ENCODE results near the gene MAP3K20. TPM values are rescaled to one million over a fixed set of nuclear protein-coding genes. Genes with fewer than 3 reads are reported as not detected.

The MAP3K20 gene
- polyA plus RNA-seq, 1 of the 3 experiments (the other 2 are of a cell fraction): 8.5 TPM

DNA sequence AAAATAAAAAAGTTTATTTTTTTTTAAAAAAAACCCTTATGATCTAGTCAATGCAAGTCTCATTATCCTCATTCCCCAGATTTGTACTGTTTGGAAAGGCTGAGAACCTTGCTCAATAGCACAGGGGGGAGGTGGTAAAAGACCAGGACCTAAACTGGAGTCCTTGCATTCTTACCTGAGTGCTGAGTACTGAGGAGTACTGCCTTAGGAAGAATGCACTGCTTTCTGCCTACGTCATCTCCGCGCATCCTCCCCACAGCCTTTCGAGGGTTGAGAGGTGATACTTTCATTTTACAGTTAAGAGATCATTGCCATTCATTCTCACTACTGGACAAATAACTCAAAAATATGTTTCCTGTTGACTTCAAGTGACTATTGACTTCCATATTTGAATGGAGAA lies 73.8 kb downstream of the MAP3K20 start:
- 100% methylated on average over 4 of the region's 4 CpGs for WGBS (ENCODE audit: low lambda C conversion rate)
- no peak overlapping the region for H2AFZ ChIP-seq (ENCODE audit: low read depth)
- H3K9ac ChIP-seq: no peak overlapping the region
- peaks cover 53% of the 10 kb centered on the region for H3K79me2 ChIP-seq (ENCODE audit: insufficient read depth)
- no peaks in the 10 kb centered on the region for H3K9me2 ChIP-seq
- no peak overlapping the region for H3K4me3 ChIP-seq (ENCODE audit: low read depth in 2 of 2, low read length in 1 of 2)
- DNase-seq: no peak
- H3K9me3 ChIP-seq: no peaks in the 10 kb centered on the region
- ChIA-PET POLR2A (no interaction called here), CTCF (no interaction called here)
- no peak overlapping the region for H3K27ac ChIP-seq (ENCODE audit: low read depth in 2 of 2, low read length in 1 of 2)
- TF ChIP-seq USF1 (IDR thresholded peaks at IDR 0.05; ENCODE audit: borderline replicate concordance, low read depth) (no peak), FOSL2 (IDR thresholded peaks at IDR 0.05; ENCODE audit: borderline replicate concordance, low read depth) (no peak), NFIC (IDR thresholded peaks at IDR 0.05; ENCODE audit: borderline replicate concordance) (no peak), REST (IDR thresholded peaks at IDR 0.05; ENCODE audit: low read depth, low read length) (no peak), MEF2A (IDR thresholded peaks at IDR 0.05; ENCODE audit: borderline replicate concordance, low read depth) (no peak), RFX5 (IDR thresholded peaks at IDR 0.05; ENCODE audit: low read length) (no peak), CTCF (IDR thresholded peaks at IDR 0.05) (no peak)
- H4K20me1 ChIP-seq (ENCODE audit: insufficient read depth): no peaks in the 10 kb centered on the region
- peaks cover 2 to 39% of the 10 kb centered on the region in 2 experiments for H3K4me1 ChIP-seq (ENCODE audit: control insufficient read depth in 1 of 2, insufficient read depth in 2 of 2, low read depth in 1 of 2, low read length in 1 of 2)
- H3K4me2 ChIP-seq: no peak overlapping the region
- H3K27me3 ChIP-seq (ENCODE audit: insufficient read depth): no peaks in the 10 kb centered on the region
- peaks cover 0 to 12% of the 10 kb centered on the region in 2 experiments for H3K36me3 ChIP-seq (replicated peaks in 1 of 2; ENCODE audit: control insufficient read depth in 1 of 2, insufficient read depth in 2 of 2, low read length in 1 of 2)
- H3F3A ChIP-seq (replicated peaks; ENCODE audit: insufficient read depth): peaks cover 37% of the 10 kb centered on the region

DNA sequence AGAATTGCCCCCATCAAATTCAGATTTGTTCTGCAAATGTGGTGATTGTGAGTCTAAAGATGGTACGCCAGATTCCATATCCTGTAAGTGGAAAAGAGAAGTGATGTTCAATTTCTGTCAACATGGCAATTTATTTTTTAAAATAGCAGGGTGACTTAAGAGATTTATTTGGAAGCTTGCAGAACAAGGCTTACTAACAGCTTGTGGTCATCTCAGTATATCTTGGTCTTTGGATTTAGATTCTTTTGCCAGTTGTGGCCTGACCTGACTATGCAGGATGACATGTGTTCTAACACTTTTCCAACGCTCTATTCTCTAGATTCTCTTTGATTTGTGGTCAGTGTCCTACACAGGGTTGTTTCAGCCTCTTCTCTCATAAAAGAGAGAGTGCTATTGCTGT lies 74.4 kb downstream of the MAP3K20 start:
- Histone ChIP-seq H3K27me3 (ENCODE audit: insufficient read depth) (no peaks in the 10 kb centered on the region), H3K4me2 (no peak overlapping the region), H3K4me3 (ENCODE audit: low read depth in 2 of 2, low read length in 1 of 2) (no peak overlapping the region), H3K9ac (no peak overlapping the region), H3K9me2 (no peaks in the 10 kb centered on the region), H3K36me3 (replicated peaks in 1 of 2; ENCODE audit: control insufficient read depth in 1 of 2, insufficient read depth in 2 of 2, low read length in 1 of 2) (peaks cover 0 to 12% of the 10 kb centered on the region in 2 experiments), H3K27ac (ENCODE audit: low read depth in 2 of 2, low read length in 1 of 2) (peak overlapping the region in 1 of 2 experiments; percentile 17; a peak in 1 of 4 replicates), H3K9me3 (no peaks in the 10 kb centered on the region), H3K79me2 (ENCODE audit: insufficient read depth) (peaks cover 50% of the 10 kb centered on the region), H3F3A (replicated peaks; ENCODE audit: insufficient read depth) (peaks cover 37% of the 10 kb centered on the region), H3K4me1 (ENCODE audit: control insufficient read depth in 1 of 2, insufficient read depth in 2 of 2, low read depth in 1 of 2, low read length in 1 of 2) (peaks cover 2 to 39% of the 10 kb centered on the region in 2 experiments), H4K20me1 (ENCODE audit: insufficient read depth) (no peaks in the 10 kb centered on the region), H2AFZ (ENCODE audit: low read depth) (no peak overlapping the region)
- TF ChIP-seq NFIC (IDR thresholded peaks at IDR 0.05; ENCODE audit: borderline replicate concordance): no peak
- no peak for TF ChIP-seq TAF1 (IDR thresholded peaks at IDR 0.05; ENCODE audit: borderline replicate concordance, low read depth, low read length)
- no peak for TF ChIP-seq POLR2AphosphoS5 (IDR thresholded peaks at IDR 0.05; ENCODE audit: low read depth, low read length)
- no peak for TF ChIP-seq FOXM1 (IDR thresholded peaks at IDR 0.05; ENCODE audit: low read depth)
- no peak for TF ChIP-seq SIN3A (IDR thresholded peaks at IDR 0.05; ENCODE audit: borderline replicate concordance, low read depth, low read length)
- no peak for TF ChIP-seq GABPA (IDR thresholded peaks at IDR 0.05; ENCODE audit: low read depth)
- TF ChIP-seq USF2 (IDR thresholded peaks at IDR 0.05; ENCODE audit: borderline replicate concordance, low read depth, low read length): no peak
- TF ChIP-seq RXRA (IDR thresholded peaks at IDR 0.05; ENCODE audit: borderline replicate concordance, low read depth): no peak
- no peak for TF ChIP-seq FOXJ3 (CRISPR knock-in tag; IDR thresholded peaks at IDR 0.05)
- TF ChIP-seq JUND (IDR thresholded peaks at IDR 0.05): no peak
- no peak for TF ChIP-seq EP300 (IDR thresholded peaks at IDR 0.05; ENCODE audit: borderline replicate concordance in 1 of 2, low read depth in 1 of 2, low read length in 1 of 2)
- no peak for TF ChIP-seq GATA2 (CRISPR knock-in tag; IDR thresholded peaks at IDR 0.05)
- CTCF ChIA-PET: no interaction called here
- DNase-seq: no peak
- WGBS (ENCODE audit: low lambda C conversion rate): 85% methylated on average over 2 of the region's 2 CpGs
- POLR2A ChIA-PET: no interaction called here

All from SK-N-SH (cell line).